OCI-LY7 (cell line): ENCODE measurements around the gene TOX3. TPM values are rescaled to one million over a fixed set of nuclear protein-coding genes. Genes with fewer than 3 reads are reported as not detected.

ENCODE experiments used
- BruUV-seq: library from RNA; stranded (reverse); fragments of 400-500 nt; replicated peaks from 2 replicates; lab custom pipeline; 2021; lab: Mats Ljungman, UMichigan
- CTCF ChIA-PET: fragments of 300-600 bp; sonication (Branson Sonifier 250); formaldehyde crosslinking; loops from one replicate; lab custom pipeline; 2022; ENCODE audit warnings: antibody characterized with exemption; ENCODE audit not compliant: unreplicated experiment; lab: Charles Lee
- POLR2A ChIA-PET: fragments of 300-600 bp; sonication (Branson Sonifier 250); formaldehyde crosslinking; loops from one replicate; lab custom pipeline; 2022; ENCODE audit warnings: antibody characterized with exemption; lab: Charles Lee
- DNase-seq: peaks from one replicate; pipeline ENCODE4 v3.0.0-alpha.2; 2015; ENCODE audit warnings: low spot score
- H2AFZ ChIP-seq: fragments of 200-600 bp; sonication (generic), shearing (Covaris generic); 2 replicates; pipeline ENCODE4 v1.6.1; 2014; ENCODE audit warnings: mild to moderate bottlenecking, antibody characterized with exemption, low read length, moderate library complexity
- H3K27ac ChIP-seq: fragments of 200-600 bp; sonication (generic); 2 replicates; pipeline ENCODE4 v1.5.1; 2014; ENCODE audit warnings: mixed run types, low read depth, mild to moderate bottlenecking, moderate library complexity, low read length, inconsistent platforms; ENCODE audit not compliant: poor library complexity, severe bottlenecking
- H3K36me3 ChIP-seq: fragments of 200-600 bp; sonication (generic); 2 replicates; pipeline ENCODE4 v1.6.1; 2014; ENCODE audit warnings: mild to moderate bottlenecking, antibody characterized with exemption, low read length, moderate library complexity, mixed read lengths; ENCODE audit not compliant: insufficient read depth
- H3K4me1 ChIP-seq: fragments of 200-600 bp; sonication (generic); 2 replicates; pipeline ENCODE4 v1.5.1; 2014; ENCODE audit warnings: mild to moderate bottlenecking, low read length; ENCODE audit not compliant: insufficient read depth, poor library complexity, severe bottlenecking
- H3K4me2 ChIP-seq: fragments of 200-600 bp; sonication (generic); 2 replicates; pipeline ENCODE4 v1.6.1; 2014; ENCODE audit warnings: mild to moderate bottlenecking, low read length
- H3K4me3 ChIP-seq: fragments of 200-600 bp; sonication (generic); 2 replicates; pipeline ENCODE4 v1.5.1; 2014; ENCODE audit warnings: mild to moderate bottlenecking, low read depth, low read length; ENCODE audit not compliant: poor library complexity, severe bottlenecking
- H3K79me2 ChIP-seq: fragments of 200-600 bp; sonication (generic); 2 replicates; pipeline ENCODE4 v1.6.1; 2016; ENCODE audit warnings: low read depth, mild to moderate bottlenecking, low read length, moderate library complexity, mixed read lengths; ENCODE audit not compliant: insufficient read depth
- H3K9me2 ChIP-seq: fragments of 200-600 bp; sonication (generic); 2 replicates; pipeline ENCODE4 v1.6.1; 2016; ENCODE audit warnings: mild to moderate bottlenecking, low read length, mixed read lengths; ENCODE audit not compliant: insufficient read depth
- H3K9me3 ChIP-seq: fragments of 200-600 bp; sonication (generic); 2 replicates; pipeline ENCODE4 v1.6.1; 2014; ENCODE audit warnings: mild to moderate bottlenecking, mixed run types, low read length, mixed read lengths
- H4K20me1 ChIP-seq: fragments of 200-600 bp; sonication (generic); 2 replicates; pipeline ENCODE4 v1.6.1; 2014; ENCODE audit warnings: mild to moderate bottlenecking, antibody characterized with exemption, low read length, moderate library complexity, mixed read lengths; ENCODE audit not compliant: insufficient read depth
- EZH2phosphoT487 ChIP-seq: fragments of 200-600 bp; sonication (generic); IDR thresholded peaks from 2 replicates; pipeline ENCODE4 v1.6.1; 2018; ENCODE audit warnings: low read depth, borderline replicate concordance, mild to moderate bottlenecking, mixed run types, antibody characterized with exemption, low read length, moderate library complexity, mixed read lengths
- intact Hi-C: fragments of 100-400 bp; cut with micrococcal nuclease; formaldehyde crosslinking; loops from one replicate; pipeline ENCODE4 v1.10.0; 2022; ENCODE audit not compliant: unreplicated experiment
- total RNA-seq, 2 experiments: library from RNA; depleted of rRNA in 1 of 2; stranded (reverse); fragments of >200 nt in 1 of 2; shearing (Covaris generic) in 1 of 2; gene quantifications; 2 replicates each; pipeline ENCODE4 v1.2.3, GENCODE V29; 2014 to 2022
- TF ChIP-seq, protein P1 (sequence below): fragments of 200-600 bp; sonication (generic); conservative IDR thresholded peaks from 2 replicates; pipeline ENCODE4 v1.5.1; 2014; ENCODE audit warnings: mild to moderate bottlenecking, antibody characterized with exemption, low read length, moderate library complexity, mixed read lengths

TOX3 gene
- total RNA-seq, 2 experiments from 2014 or later, result not detected

DNA sequence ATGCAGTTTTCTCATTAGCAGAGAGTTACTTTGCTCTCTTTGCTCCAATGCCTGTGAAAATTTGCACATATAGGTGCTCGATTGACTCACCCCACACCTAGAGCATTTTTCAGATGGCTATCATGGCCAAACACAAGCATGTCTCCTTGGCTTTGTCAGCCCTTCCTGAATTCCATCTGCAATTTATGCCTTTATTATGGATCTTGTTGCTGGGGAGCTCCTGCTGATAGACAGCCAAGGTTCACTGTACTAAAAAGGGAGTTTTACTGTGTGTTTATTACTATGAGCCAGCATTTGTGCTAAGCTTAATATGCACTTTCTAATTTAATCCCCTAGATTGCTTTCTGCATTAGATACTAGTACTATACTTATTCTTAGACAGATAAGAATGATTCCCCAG is 93.3 kb downstream of the TOX3 start:
- H3K4me1 ChIP-seq, result no peaks in the 10 kb centered on the region
- no TSS peak for BruUV-seq
- no peaks in the 10 kb centered on the region for H3K36me3 ChIP-seq
- no peak overlapping the region for H3K4me3 ChIP-seq
- H4K20me1 ChIP-seq, result no peaks in the 10 kb centered on the region
- H3K9me2 ChIP-seq, result no peaks in the 10 kb centered on the region; the same call in 1 of the 2 replicates
- no peaks in the 10 kb centered on the region for H3K79me2 ChIP-seq
- H3K9me3 ChIP-seq, result no peaks in the 10 kb centered on the region
- no peak for DNase-seq
- H3K27ac ChIP-seq, result no peak overlapping the region
- no peak overlapping the region for H2AFZ ChIP-seq
- POLR2A ChIA-PET, result interaction anchor here (1.2 kb wide), 1 partner anchor 211 kb away, joined by 3 read pairs; no protein-coding TSS in a partner anchor
- intact Hi-C loops, result no loop called here
- CTCF ChIA-PET, result no interaction called here
- no peak for TF ChIP-seq EZH2phosphoT487
- TF ChIP-seq, protein P1, sequence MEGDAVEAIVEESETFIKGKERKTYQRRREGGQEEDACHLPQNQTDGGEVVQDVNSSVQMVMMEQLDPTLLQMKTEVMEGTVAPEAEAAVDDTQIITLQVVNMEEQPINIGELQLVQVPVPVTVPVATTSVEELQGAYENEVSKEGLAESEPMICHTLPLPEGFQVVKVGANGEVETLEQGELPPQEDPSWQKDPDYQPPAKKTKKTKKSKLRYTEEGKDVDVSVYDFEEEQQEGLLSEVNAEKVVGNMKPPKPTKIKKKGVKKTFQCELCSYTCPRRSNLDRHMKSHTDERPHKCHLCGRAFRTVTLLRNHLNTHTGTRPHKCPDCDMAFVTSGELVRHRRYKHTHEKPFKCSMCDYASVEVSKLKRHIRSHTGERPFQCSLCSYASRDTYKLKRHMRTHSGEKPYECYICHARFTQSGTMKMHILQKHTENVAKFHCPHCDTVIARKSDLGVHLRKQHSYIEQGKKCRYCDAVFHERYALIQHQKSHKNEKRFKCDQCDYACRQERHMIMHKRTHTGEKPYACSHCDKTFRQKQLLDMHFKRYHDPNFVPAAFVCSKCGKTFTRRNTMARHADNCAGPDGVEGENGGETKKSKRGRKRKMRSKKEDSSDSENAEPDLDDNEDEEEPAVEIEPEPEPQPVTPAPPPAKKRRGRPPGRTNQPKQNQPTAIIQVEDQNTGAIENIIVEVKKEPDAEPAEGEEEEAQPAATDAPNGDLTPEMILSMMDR, result no peak
- no peak overlapping the region for H3K4me2 ChIP-seq

DNA sequence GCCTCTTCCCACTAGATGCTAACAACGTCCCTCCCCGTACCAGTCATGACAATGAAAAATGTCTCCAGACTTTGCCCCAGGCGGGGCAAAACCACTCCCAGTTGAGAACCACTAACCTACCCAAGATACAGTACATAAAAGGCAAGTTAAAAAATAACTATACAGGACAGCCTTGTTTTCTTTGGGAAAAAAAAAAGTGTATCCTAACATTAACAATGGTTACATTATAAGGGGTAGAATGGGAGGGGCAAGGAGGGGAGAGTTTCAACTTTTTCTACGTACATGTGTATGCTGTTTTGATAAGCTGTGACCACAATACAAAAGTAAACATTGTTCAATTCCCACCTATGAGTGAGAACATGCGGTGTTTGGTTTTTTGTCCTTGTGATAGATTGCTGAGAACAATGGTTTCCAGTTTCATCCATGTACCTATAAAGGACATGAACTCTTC is 94.9 kb downstream of the TOX3 start:
- DNase-seq, result no peak
- no peaks in the 10 kb centered on the region for H3K79me2 ChIP-seq
- ChIA-PET POLR2A (no interaction called here), CTCF (no interaction called here)
- no peaks in the 10 kb centered on the region for H3K9me3 ChIP-seq
- no peak overlapping the region for H3K4me3 ChIP-seq
- no peaks in the 10 kb centered on the region for H4K20me1 ChIP-seq
- no peak overlapping the region for H2AFZ ChIP-seq
- H3K27ac ChIP-seq, result no peak overlapping the region
- no peaks in the 10 kb centered on the region for H3K9me2 ChIP-seq
- H3K36me3 ChIP-seq, result no peaks in the 10 kb centered on the region
- intact Hi-C loops, result no loop called here
- no TSS peak for BruUV-seq
- H3K4me1 ChIP-seq, result no peaks in the 10 kb centered on the region
- H3K4me2 ChIP-seq, result no peak overlapping the region
- no peak for TF ChIP-seq EZH2phosphoT487

DNA sequence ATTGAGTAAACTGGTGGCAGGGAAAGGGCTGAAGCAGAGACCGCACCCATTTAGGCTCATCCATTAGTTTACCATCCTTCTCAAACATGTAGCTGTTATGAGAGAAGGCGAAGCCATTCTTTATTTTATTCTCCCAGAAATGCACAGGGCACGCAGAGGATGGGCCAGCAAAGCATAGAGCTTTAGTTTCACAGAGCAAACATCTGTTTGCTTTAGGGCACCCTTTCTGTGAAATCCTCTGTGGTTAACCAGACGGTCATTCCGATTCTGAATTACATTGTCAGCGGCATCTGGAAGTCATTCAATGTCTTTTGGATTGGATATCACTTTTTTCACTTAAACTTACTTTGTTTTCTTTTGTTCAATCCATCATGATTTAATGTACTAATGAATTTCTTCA is 96.0 kb downstream of the TOX3 start:
- Histone ChIP-seq H3K79me2 (no peaks in the 10 kb centered on the region), H3K36me3 (no peaks in the 10 kb centered on the region), H2AFZ (no peak overlapping the region), H3K4me3 (no peak overlapping the region), H3K9me3 (no peaks in the 10 kb centered on the region), H3K27ac (no peak overlapping the region), H3K4me1 (no peaks in the 10 kb centered on the region), H3K9me2 (no peaks in the 10 kb centered on the region), H3K4me2 (no peak overlapping the region), H4K20me1 (no peaks in the 10 kb centered on the region)
- DNase-seq, result no peak
- CTCF ChIA-PET, result no interaction called here
- TF ChIP-seq EZH2phosphoT487, result no peak
- TF ChIP-seq, protein P1, result no peak
- intact Hi-C loops, result no loop called here
- BruUV-seq, result no TSS peak
- POLR2A ChIA-PET, result no interaction called here
